HUES6 (cell line): ENCODE data around the gene DNAJB1.
"Not testable (repeated sequence)": the region's sequence is repeated elsewhere in the genome, so short reads cannot be mapped to it uniquely, and the experiment has no call there.

ENCODE experiments used
- H3K27ac ChIP-seq: 2 replicates; pipeline ENCODE4 v1.7.0; 2013; ENCODE audit warnings: low read depth, mild to moderate bottlenecking, low read length, inconsistent platforms
- H3K27me3 ChIP-seq: 2 replicates; pipeline ENCODE4 v1.6.1; 2013; ENCODE audit warnings: low read length; ENCODE audit not compliant: control insufficient read depth, insufficient read depth
- H3K36me3 ChIP-seq: 2 replicates; pipeline ENCODE4 v1.6.1; 2013; ENCODE audit warnings: low read length; ENCODE audit not compliant: control insufficient read depth, insufficient read depth
- H3K4me1 ChIP-seq: 2 replicates; pipeline ENCODE4 v1.6.1; 2013; ENCODE audit warnings: low read length; ENCODE audit not compliant: control insufficient read depth, insufficient read depth
- H3K4me3 ChIP-seq: 2 replicates; pipeline ENCODE4 v1.5.1; 2013; ENCODE audit warnings: low read depth, low read length
- H3K9ac ChIP-seq: one replicate; pipeline ENCODE4 v1.6.1; 2013; ENCODE audit warnings: mild to moderate bottlenecking, low read length
- H3K9me3 ChIP-seq: 2 replicates; pipeline ENCODE4 v1.6.1; 2013; ENCODE audit warnings: low read depth, low read length; ENCODE audit not compliant: control insufficient read depth, insufficient read depth

DNAJB1 gene

DNA sequence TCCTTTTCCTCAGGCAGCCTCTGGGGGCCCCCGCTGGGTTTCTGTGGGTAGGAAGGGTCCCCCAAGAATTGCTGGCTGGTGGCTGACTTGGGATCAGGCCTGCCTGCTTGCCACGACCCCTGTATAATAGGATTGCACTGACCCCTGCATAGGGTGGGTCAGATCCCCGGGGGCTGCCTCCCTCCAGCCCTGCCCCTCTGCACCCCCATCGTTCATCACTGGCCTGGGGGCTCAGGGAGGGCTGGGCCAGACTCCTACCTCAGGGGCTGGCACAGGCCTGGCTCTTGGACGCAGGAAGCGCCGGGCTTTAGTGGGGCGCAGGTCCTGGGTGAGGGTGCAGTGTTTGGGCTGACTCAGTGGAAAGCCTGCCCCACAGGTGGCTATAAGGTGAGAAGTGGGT lies 43.1 kb upstream of the DNAJB1 start:
- peak overlapping the region; percentile 14 for H3K9ac ChIP-seq
- peaks cover 13% of the 10 kb centered on the region for H3K36me3 ChIP-seq
- H3K27ac ChIP-seq: peak overlapping the region; percentile 64; the same call in 1 of the 2 replicates
- H3K9me3 ChIP-seq: no peaks in the 10 kb centered on the region
- no peaks in the 10 kb centered on the region for H3K27me3 ChIP-seq
- peaks cover 60% of the 10 kb centered on the region for H3K4me1 ChIP-seq
- H3K4me3 ChIP-seq: no peak overlapping the region

GRCh38 chr19:14560776-14561108 lies 42.5 kb upstream of the DNAJB1 start:
- H3K36me3 ChIP-seq: peaks cover 8% of the 10 kb centered on the region
- H3K9ac ChIP-seq: no peak overlapping the region
- H3K4me1 ChIP-seq: peaks cover 60% of the 10 kb centered on the region
- H3K27ac ChIP-seq: peak overlapping the region; percentile 64; the same call in 1 of the 2 replicates
- H3K27me3 ChIP-seq: no peaks in the 10 kb centered on the region
- H3K4me3 ChIP-seq: no peak overlapping the region
- H3K9me3 ChIP-seq: no peaks in the 10 kb centered on the region

DNA sequence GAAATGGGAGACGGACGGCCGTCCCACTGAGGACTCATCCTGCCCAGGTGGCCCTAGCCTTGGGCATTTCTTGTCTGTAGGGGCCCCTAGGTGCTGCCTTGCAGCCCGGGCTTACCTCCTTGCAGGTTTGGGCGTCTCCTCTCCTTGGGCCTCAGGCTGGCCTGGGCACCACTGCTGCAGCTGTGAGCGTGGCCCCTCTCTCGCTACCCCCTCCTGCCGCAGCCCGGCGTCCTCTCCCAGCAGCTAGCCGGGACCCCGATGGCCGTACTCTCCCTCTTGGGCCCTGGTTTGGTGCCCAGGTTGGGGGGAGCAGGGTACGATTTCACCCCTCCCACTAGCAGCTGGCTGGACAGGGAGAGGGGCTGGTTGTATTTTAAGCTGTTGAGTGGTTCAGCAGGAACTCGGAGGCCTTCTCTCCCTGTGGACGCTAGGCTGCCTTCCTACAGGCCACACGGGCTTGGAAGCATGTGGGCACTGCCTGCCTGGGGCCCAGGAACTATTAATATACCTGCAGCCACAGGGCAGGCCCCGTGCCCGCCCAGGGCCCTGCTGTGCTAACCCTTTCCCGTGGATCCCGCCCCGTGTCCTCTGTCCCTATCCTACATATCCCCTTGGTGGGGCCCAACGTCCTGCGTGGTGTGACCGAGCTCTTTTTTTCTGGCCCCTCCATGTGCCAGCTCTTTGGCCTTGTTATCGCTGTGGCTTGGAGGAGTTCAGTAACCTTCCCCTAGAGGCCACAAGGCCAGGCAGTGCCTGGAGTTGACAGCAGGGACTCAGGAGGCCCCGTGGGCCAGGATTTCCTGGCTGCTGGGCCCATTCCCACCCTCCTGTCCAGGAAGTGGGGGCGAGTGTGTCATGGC lies 41.9 kb upstream of the DNAJB1 start:
- Histone ChIP-seq H3K9me3 (no peaks in the 10 kb centered on the region), H3K27me3 (no peaks in the 10 kb centered on the region), H3K4me1 (peaks cover 60% of the 10 kb centered on the region), H3K36me3 (peaks cover 3% of the 10 kb centered on the region), H3K9ac (peak overlapping the region; percentile 29), H3K4me3 (no peak overlapping the region), H3K27ac (peak overlapping the region; percentile 64; the same call in 1 of the 2 replicates)

- Histone ChIP-seq H3K9me3 (no peaks in the 10 kb centered on the region), H3K27me3 (no peaks in the 10 kb centered on the region), H3K4me3 (no peak overlapping the region), H3K9ac (peak overlapping the region; percentile 45), H3K36me3 (no peaks in the 10 kb centered on the region), H3K27ac (peak overlapping the region; percentile 42; the same call in 1 of the 2 replicates), H3K4me1 (peaks cover 57% of the 10 kb centered on the region)
Measured at GRCh38 chr19:14558370-14559066, 40.3 kb upstream of the DNAJB1 start.

- Histone ChIP-seq H3K27me3 (no peaks in the 10 kb centered on the region), H3K9me3 (no peaks in the 10 kb centered on the region), H3K9ac (no peak overlapping the region), H3K4me1 (peaks cover 39% of the 10 kb centered on the region), H3K27ac (no peak overlapping the region), H3K4me3 (no peak overlapping the region), H3K36me3 (peaks cover 3% of the 10 kb centered on the region; the same call in 1 of the 2 replicates)
Measured at GRCh38 chr19:14556662-14557188, 38.5 kb upstream of the DNAJB1 start.

GRCh38 chr19:14555918-14556661 lies 37.9 kb upstream of the DNAJB1 start:
- Histone ChIP-seq H3K36me3 (peaks cover 3% of the 10 kb centered on the region; the same call in 1 of the 2 replicates), H3K9ac (no peak overlapping the region), H3K9me3 (no peaks in the 10 kb centered on the region), H3K27ac (no peak overlapping the region), H3K4me1 (peaks cover 35% of the 10 kb centered on the region), H3K27me3 (no peaks in the 10 kb centered on the region), H3K4me3 (no peak overlapping the region)

DNA sequence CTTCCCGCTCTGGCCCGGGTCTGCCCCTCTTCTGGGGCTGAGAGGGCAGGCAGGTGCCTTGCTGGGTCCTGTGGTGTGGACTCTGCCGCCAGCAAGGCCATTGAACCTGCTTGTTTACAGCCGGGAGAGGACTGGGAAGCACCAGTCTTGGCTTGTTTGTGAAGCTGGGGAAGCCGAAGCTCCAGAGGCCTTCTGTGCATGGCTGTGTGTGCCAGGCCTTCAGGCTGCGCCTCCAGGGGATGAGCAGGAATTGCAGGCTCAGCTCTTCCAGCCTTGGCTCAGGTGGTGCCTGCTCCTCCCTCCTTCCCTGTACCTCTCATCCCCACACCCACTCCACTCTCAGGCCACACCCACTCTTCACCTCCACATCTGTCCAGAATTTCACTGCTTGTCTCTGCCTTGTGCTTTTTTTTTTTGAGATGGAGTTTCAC lies 36.2 kb upstream of the DNAJB1 start:
- peaks cover 25% of the 10 kb centered on the region for H3K4me1 ChIP-seq
- H3K36me3 ChIP-seq: peaks cover 3% of the 10 kb centered on the region; the same call in 1 of the 2 replicates
- H3K27ac ChIP-seq: 0 out of 2 replicates have a peak overlapping the region, but pooled peaks have one; percentile 51
- H3K9ac ChIP-seq: peak overlapping the region; percentile 15
- H3K4me3 ChIP-seq: no peak overlapping the region
- H3K9me3 ChIP-seq: no peaks in the 10 kb centered on the region
- no peaks in the 10 kb centered on the region for H3K27me3 ChIP-seq

GRCh38 chr19:14553939-14554243 lies 35.7 kb upstream of the DNAJB1 start:
- H3K9me3 ChIP-seq: no peaks in the 10 kb centered on the region
- 0 out of 2 replicates have a peak overlapping the region, but pooled peaks have one; percentile 51 for H3K27ac ChIP-seq
- H3K27me3 ChIP-seq: no peaks in the 10 kb centered on the region
- no peak overlapping the region for H3K4me3 ChIP-seq
- H3K4me1 ChIP-seq: peaks cover 22% of the 10 kb centered on the region
- H3K36me3 ChIP-seq: peaks cover 3% of the 10 kb centered on the region; the same call in 1 of the 2 replicates
- peak overlapping the region; percentile 15 for H3K9ac ChIP-seq

DNA sequence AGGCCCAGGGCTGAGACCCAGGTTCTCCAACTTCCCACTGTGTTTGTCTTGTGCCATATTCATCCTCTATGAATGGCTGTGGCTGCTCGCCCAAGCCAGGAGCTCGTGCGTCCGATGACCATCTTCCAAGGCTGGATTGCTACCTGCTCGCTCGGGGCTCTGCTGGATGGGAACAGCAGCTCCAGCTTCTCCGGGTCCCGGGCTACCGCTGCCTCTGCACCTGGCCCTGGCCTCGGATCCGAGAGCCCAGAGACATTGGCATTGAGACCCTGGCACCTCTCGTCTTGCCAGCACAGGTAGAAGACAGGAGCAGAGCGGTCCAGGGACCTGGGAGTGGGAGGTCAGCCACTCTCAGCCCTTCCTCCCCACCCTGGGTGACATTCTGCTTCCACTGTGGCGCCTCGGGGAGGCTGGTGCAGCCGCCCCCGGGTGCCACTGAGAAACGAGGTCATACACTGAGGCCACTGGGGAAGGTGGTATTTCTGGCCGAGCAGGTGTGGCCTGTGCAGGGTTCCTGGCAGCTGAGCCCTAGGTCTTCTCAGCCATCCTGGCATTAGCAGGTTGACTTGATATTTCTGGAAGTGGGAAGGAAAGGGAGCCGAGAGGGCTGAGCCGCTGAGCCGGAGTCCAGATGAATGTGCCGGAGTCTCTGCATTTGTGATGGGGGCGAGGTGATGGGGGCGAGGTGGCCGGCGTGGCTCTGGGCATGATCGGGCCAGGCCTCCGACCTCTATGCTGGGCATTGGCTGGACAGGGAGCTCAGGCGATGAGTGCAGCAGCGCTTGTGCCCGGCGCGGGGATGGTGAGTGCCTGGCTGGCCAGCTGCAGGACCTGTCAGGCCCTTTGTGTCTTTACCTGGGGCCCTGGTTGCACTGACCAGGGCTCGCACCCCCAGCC lies 35.1 kb upstream of the DNAJB1 start:
- Histone ChIP-seq H3K9ac (no peak overlapping the region), H3K27me3 (no peaks in the 10 kb centered on the region), H3K9me3 (no peaks in the 10 kb centered on the region), H3K4me1 (peaks cover 16% of the 10 kb centered on the region), H3K4me3 (no peak overlapping the region), H3K36me3 (peaks cover 5% of the 10 kb centered on the region; the same call in 1 of the 2 replicates), H3K27ac (0 out of 2 replicates have a peak overlapping the region, but pooled peaks have one; percentile 51)

DNA sequence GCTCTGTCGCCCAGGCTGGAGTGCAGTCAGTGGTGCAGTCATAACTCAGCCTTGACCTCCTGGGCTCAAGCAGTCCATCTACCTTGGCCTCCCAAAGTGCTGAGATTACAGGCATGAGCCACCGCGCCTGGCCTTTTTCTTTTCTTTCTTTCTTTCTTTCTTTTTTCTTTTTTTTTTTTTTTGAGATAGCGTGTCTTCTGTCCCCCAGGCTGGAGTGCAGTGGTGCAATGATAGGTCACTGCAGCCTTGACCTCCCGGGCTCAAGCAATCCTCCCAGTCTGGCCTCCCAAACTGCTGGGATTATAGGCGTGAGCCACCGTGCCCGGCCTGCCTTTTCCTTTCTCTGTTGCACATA lies 33.8 kb upstream of the DNAJB1 start:
- not testable (repeated sequence) for H3K36me3 ChIP-seq, H3K9me3 ChIP-seq, H3K9ac ChIP-seq, H3K27ac ChIP-seq, H3K27me3 ChIP-seq, H3K4me3 ChIP-seq
- H3K4me1 ChIP-seq: peaks cover 13% of the 10 kb centered on the region
